SH-SY5Y (cell line): Measurements from ENCODE around the gene PAPPA.

ENCODE experiments used
- GATA2 ChIP-seq: IDR thresholded peaks from 2 replicates; pipeline ENCODE4 v1.6.1; 2011; ENCODE audit warnings: mild to moderate bottlenecking, low read depth, low read length
- GATA3 ChIP-seq: IDR thresholded peaks from 2 replicates; pipeline ENCODE4 v1.6.1; 2011; ENCODE audit warnings: low read depth, mild to moderate bottlenecking, low read length, moderate library complexity

DNA sequence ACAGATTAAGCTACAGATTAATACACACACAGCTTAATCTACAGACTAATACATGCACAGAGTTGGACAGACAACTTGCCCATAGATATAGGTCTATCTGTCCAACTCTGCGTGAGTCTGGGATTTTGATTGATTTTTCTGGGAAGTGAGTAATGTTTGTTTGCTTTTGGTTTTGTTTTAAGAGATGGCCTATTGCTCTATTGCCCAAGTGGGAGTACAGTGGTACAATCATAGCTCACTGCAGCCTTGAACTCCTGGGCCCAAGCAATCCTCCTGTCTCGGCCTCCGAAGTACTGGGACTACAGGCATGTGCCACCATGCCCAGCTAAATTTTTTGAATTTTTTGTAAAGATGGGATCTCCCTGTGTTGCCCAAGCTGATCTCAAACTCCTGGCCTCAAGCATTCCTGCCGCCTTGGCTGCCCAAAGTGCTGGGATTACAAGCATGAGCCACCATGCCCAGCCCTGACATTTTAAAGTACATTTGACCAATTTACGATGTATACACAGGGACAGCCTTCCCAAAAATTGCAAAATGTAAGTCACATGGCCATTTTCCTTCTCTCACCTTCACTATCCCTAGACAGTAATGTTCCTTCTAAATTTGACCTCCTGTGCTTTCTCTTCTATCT lies 50.8 kb downstream of the PAPPA start:
- TF ChIP-seq GATA3 (no peak), GATA2 (no peak)
